H9 (cell line): ENCODE measurements around the gene RSU1. TPM values are rescaled to one million over a fixed set of nuclear protein-coding genes. Genes with fewer than 3 reads are reported as not detected.

Experiments used
- DNase-seq: peaks from one replicate; pipeline ENCODE4 v3.0.0-alpha.2; 2017
- H2AFZ ChIP-seq: one replicate; pipeline ENCODE4 v1.6.1; 2013; ENCODE audit warnings: mild to moderate bottlenecking, low read length, control low read depth, moderate library complexity
- H2AK5ac ChIP-seq: 2 replicates; pipeline ENCODE4 v1.6.1; 2013; ENCODE audit warnings: low read length, control low read depth, mixed read lengths; ENCODE audit not compliant: insufficient read length
- H2BK120ac ChIP-seq: one replicate; pipeline ENCODE4 v1.6.1; 2013; ENCODE audit warnings: low read depth, mild to moderate bottlenecking, low read length, control low read depth, inconsistent platforms; ENCODE audit not compliant: poor library complexity, severe bottlenecking
- H2BK12ac ChIP-seq: 2 replicates; pipeline ENCODE4 v1.6.1; 2013; ENCODE audit warnings: low read length, control low read depth, mixed read lengths, low read depth; ENCODE audit not compliant: insufficient read length
- H2BK15ac ChIP-seq: 2 replicates; pipeline ENCODE4 v1.6.1; 2013; ENCODE audit warnings: low read depth, low read length, control low read depth
- H2BK20ac ChIP-seq: one replicate; pipeline ENCODE4 v1.6.1; 2013; ENCODE audit warnings: low read depth, mild to moderate bottlenecking, low read length, control low read depth, inconsistent platforms; ENCODE audit not compliant: poor library complexity, severe bottlenecking
- H2BK5ac ChIP-seq: 2 replicates; pipeline ENCODE4 v1.6.1; 2013; ENCODE audit warnings: low read length, control low read depth, mixed read lengths; ENCODE audit not compliant: insufficient read length
- H3K14ac ChIP-seq: 2 replicates; pipeline ENCODE4 v1.6.1; 2013; ENCODE audit warnings: low read length, control low read depth; ENCODE audit not compliant: insufficient read depth
- H3K18ac ChIP-seq: 2 replicates; pipeline ENCODE4 v1.6.1; 2013; ENCODE audit warnings: low read depth, mild to moderate bottlenecking, mixed read lengths, low read length, control low read depth; ENCODE audit not compliant: insufficient read length
- H3K23ac ChIP-seq: 2 replicates; pipeline ENCODE4 v1.6.1; 2013; ENCODE audit warnings: low read length, control low read depth, mixed read lengths, low read depth; ENCODE audit not compliant: insufficient read length
- H3K23me2 ChIP-seq: 2 replicates; pipeline ENCODE4 v1.6.1; 2013; ENCODE audit warnings: low read depth, mild to moderate bottlenecking, mixed read lengths, low read length, control low read depth; ENCODE audit not compliant: insufficient read length, poor library complexity, severe bottlenecking
- H3K27ac ChIP-seq: 2 replicates; pipeline ENCODE4 v1.5.1; 2013; ENCODE audit warnings: low read length, control low read depth, mixed read lengths, low read depth; ENCODE audit not compliant: insufficient read length
- H3K27me3 ChIP-seq: 2 replicates; pipeline ENCODE4 v1.6.1; 2013; ENCODE audit warnings: low read length, control low read depth, inconsistent platforms; ENCODE audit not compliant: insufficient read depth
- H3K4ac ChIP-seq: 2 replicates; pipeline ENCODE4 v1.6.1; 2013; ENCODE audit warnings: low read depth, mild to moderate bottlenecking, control low read depth, inconsistent platforms, low read length, moderate library complexity
- H3K4me1 ChIP-seq: 2 replicates; pipeline ENCODE4 v1.6.1; 2013; ENCODE audit warnings: low read length, control low read depth, inconsistent platforms; ENCODE audit not compliant: insufficient read depth
- H3K4me2 ChIP-seq: 2 replicates; pipeline ENCODE4 v1.6.1; 2013; ENCODE audit warnings: low read length, control low read depth, mixed read lengths; ENCODE audit not compliant: insufficient read length, insufficient read depth
- H3K56ac ChIP-seq: 2 replicates; pipeline ENCODE4 v1.6.1; 2013; ENCODE audit warnings: low read depth, mild to moderate bottlenecking, mixed read lengths, low read length, control low read depth; ENCODE audit not compliant: insufficient read length
- H3K79me1 ChIP-seq: 2 replicates; pipeline ENCODE4 v1.6.1; 2013; ENCODE audit warnings: low read depth, mild to moderate bottlenecking, moderate library complexity, low read length, control low read depth, inconsistent platforms; ENCODE audit not compliant: insufficient read depth, poor library complexity, severe bottlenecking
- H3K79me2 ChIP-seq: 2 replicates; pipeline ENCODE4 v1.6.1; 2013; ENCODE audit warnings: low read length, control low read depth, inconsistent platforms; ENCODE audit not compliant: insufficient read depth
- H3K9ac ChIP-seq: 2 replicates; pipeline ENCODE4 v1.6.1; 2013; ENCODE audit warnings: low read length, control low read depth, mixed read lengths; ENCODE audit not compliant: insufficient read length; ENCODE audit errors: extremely low read depth
- H3K9me3 ChIP-seq: one replicate; pipeline ENCODE4 v1.6.1; 2013; ENCODE audit warnings: low read depth, low read length, inconsistent platforms; ENCODE audit not compliant: control insufficient read depth
- H3T11ph ChIP-seq: one replicate; pipeline ENCODE4 v1.6.1; 2013; ENCODE audit warnings: mild to moderate bottlenecking, low read length, control low read depth, inconsistent platforms
- H4K20me1 ChIP-seq: one replicate; pipeline ENCODE4 v1.6.1; 2013; ENCODE audit not compliant: control insufficient read depth, insufficient read length, insufficient read depth
- H4K5ac ChIP-seq: 2 replicates; pipeline ENCODE4 v1.6.1; 2013; ENCODE audit warnings: low read depth, mild to moderate bottlenecking, mixed read lengths, low read length, control low read depth; ENCODE audit not compliant: insufficient read length
- H4K8ac ChIP-seq: replicated peaks from 2 replicates; pipeline ENCODE4 v1.6.1; 2013; ENCODE audit warnings: low read length, control low read depth, mixed read lengths, low read depth; ENCODE audit not compliant: insufficient read length
- H4K91ac ChIP-seq: 2 replicates; pipeline ENCODE4 v1.6.1; 2013; ENCODE audit warnings: low read depth, mild to moderate bottlenecking, moderate library complexity, mixed read lengths, low read length, control low read depth; ENCODE audit not compliant: insufficient read length
- H3K27ac Mint-ChIP-seq, 3 experiments: 2 replicates in 2 of 3; 3 replicates in 1 of 3; pipeline ENCODE4 v1.8.0; 2020 to 2021; ENCODE audit warnings: mixed read lengths in 3 of 3, mild to moderate bottlenecking in 1 of 3, moderate library complexity in 1 of 3
- H3K27me3 Mint-ChIP-seq: 2 replicates; pipeline ENCODE4 v1.8.0; 2021; ENCODE audit warnings: low read depth, mild to moderate bottlenecking, moderate library complexity, mixed read lengths
- H3K36me3 Mint-ChIP-seq, 3 experiments: 2 replicates in 2 of 3; 3 replicates in 1 of 3; pipeline ENCODE4 v1.8.0; 2020 to 2021; ENCODE audit warnings: low read depth in 3 of 3, mixed read lengths in 3 of 3; ENCODE audit not compliant: insufficient read depth in 1 of 3
- H3K4me1 Mint-ChIP-seq, 2 experiments: 2 replicates each; pipeline ENCODE4 v1.8.0; 2020; ENCODE audit warnings: mixed read lengths in 2 of 2
- H3K4me3 Mint-ChIP-seq, 2 experiments: 2 replicates in 1 of 2; 3 replicates in 1 of 2; pipeline ENCODE4 v1.8.0; 2020 to 2021; ENCODE audit warnings: mild to moderate bottlenecking in 2 of 2, mixed read lengths in 2 of 2, moderate library complexity in 1 of 2
- H3K9me3 Mint-ChIP-seq, 2 experiments: 2 replicates in 1 of 2; 3 replicates in 1 of 2; pipeline ENCODE4 v1.8.0; 2020; ENCODE audit warnings: mild to moderate bottlenecking in 2 of 2, mixed read lengths in 2 of 2, moderate library complexity in 1 of 2
- CTCF ChIP-seq: fragments of 200-600 bp; sonication (generic); conservative IDR thresholded peaks from 3 replicates; pipeline ENCODE4 v1.8.0; 2021; ENCODE audit warnings: antibody characterized with exemption, mild to moderate bottlenecking
- WGBS: extraction: QIAGEN DNeasy Blood & Tissue Kit; methylation state at CpG from one replicate; pipeline ENCODE4 v1.1.7; 2013; ENCODE audit warnings: missing lambda C conversion rate, low lambda C conversion rate, mixed read lengths; ENCODE audit not compliant: insufficient read length; ENCODE audit errors: extremely low coverage; 5-methylcytosine and 5-hydroxymethylcytosine counted together
- total RNA-seq: library from RNA; stranded (reverse); gene quantifications from 2 replicates; pipeline ENCODE4 v1.2.1, GENCODE V29; 2021

Gene RSU1
- total RNA-seq, 1 experiment from 2014 or later = 59.4 TPM

GRCh38 chr10:16640153-16640552, 177.1 kb downstream of the RSU1 start:
- Mint-ChIP-seq H3K27ac (no peak overlapping the region; a peak in 1 of 7 replicates), H3K27me3 (no peaks in the 10 kb centered on the region; the same call in 1 of the 2 replicates), H3K9me3 (no peaks in the 10 kb centered on the region), H3K4me3 (no peak overlapping the region), H3K4me1 (peaks cover 9 to 13% of the 10 kb centered on the region in 2 experiments), H3K36me3 (no peaks in the 10 kb centered on the region)
- Histone ChIP-seq H2AK5ac (no peak overlapping the region), H3K9ac (no peak overlapping the region), H4K8ac (no peak overlapping the region), H3K4me1 (peaks cover 3% of the 10 kb centered on the region; the same call in 1 of the 2 replicates), H3K79me2 (no peaks in the 10 kb centered on the region), H2BK20ac (no peak overlapping the region), H3K27me3 (no peaks in the 10 kb centered on the region), H4K91ac (no peak overlapping the region), H3K79me1 (no peaks in the 10 kb centered on the region), H3K4me2 (no peak overlapping the region), H2BK5ac (no peak overlapping the region), H3K18ac (no peak overlapping the region), H3K27ac (no peak overlapping the region), H2BK15ac (no peak overlapping the region), H4K20me1 (no peaks in the 10 kb centered on the region), H2AFZ (no peak overlapping the region), H4K5ac (no peak overlapping the region), H3K23me2 (no peaks in the 10 kb centered on the region), H3K56ac (no peak overlapping the region), H3K4ac (no peak overlapping the region), H3K14ac (no peak overlapping the region), H3K23ac (no peak overlapping the region), H3K9me3 (no peaks in the 10 kb centered on the region), H2BK120ac (no peak overlapping the region), H2BK12ac (no peak overlapping the region), H3T11ph (no peak overlapping the region)
- no CpG with 5 or more reads among the region's 2 CpGs for WGBS
- TF ChIP-seq CTCF = no peak
- DNase-seq = no peak
